ENCODE results near the gene CCDC190. TPM values are rescaled to one million over a fixed set of nuclear protein-coding genes. Genes with fewer than 3 reads are reported as not detected.

The CCDC190 gene
- total RNA-seq (0.26 TPM), polyA plus RNA-seq (0.04 TPM)

- no peak for DNase-seq (ENCODE audit: extremely low spot score)
- H3K36me3 ChIP-seq (ENCODE audit: insufficient read depth) = no peaks in the 10 kb centered on the region
- H3K27ac ChIP-seq (ENCODE audit: low read depth) = no peak within 1 kb of the TSS
- WGBS = 29% methylated on average over 4 of the region's 4 CpGs
- no peaks in the 10 kb centered on the region for H3K4me1 ChIP-seq (ENCODE audit: insufficient read depth)
- no peak within 1 kb of the TSS for H3K4me3 ChIP-seq (ENCODE audit: low read depth, low read length)
These were observed at the start of gene CCDC190 for GRCh38 chr1:162861101-162861500. Gene CCDC190 (minus strand): TSS chr1:162861175. CDS start chr1:162859646, 1,529 bp downstream.

- no peaks in the 10 kb centered on the region for H3K36me3 ChIP-seq (ENCODE audit: insufficient read depth)
- no peak overlapping the region for H3K4me3 ChIP-seq (ENCODE audit: low read depth, low read length)
- H3K4me1 ChIP-seq (ENCODE audit: insufficient read depth) = no peaks in the 10 kb centered on the region
- 95% methylated on average over 2 of the region's 2 CpGs for WGBS
- no peak for DNase-seq (ENCODE audit: extremely low spot score)
- H3K27ac ChIP-seq (ENCODE audit: low read depth) = no peak overlapping the region
These were observed 49.2 kb upstream of the CCDC190 start for GRCh38 chr1:162910161-162910560.

- no peak overlapping the region for H3K27ac ChIP-seq (ENCODE audit: low read depth)
- H3K36me3 ChIP-seq (ENCODE audit: insufficient read depth) = no peaks in the 10 kb centered on the region
- H3K4me1 ChIP-seq (ENCODE audit: insufficient read depth) = no peaks in the 10 kb centered on the region
- 54% methylated on average over 2 of the region's 2 CpGs for WGBS
- H3K4me3 ChIP-seq (ENCODE audit: low read depth, low read length) = no peak overlapping the region
- no peak for DNase-seq (ENCODE audit: extremely low spot score)
These were observed 47.8 kb upstream of the CCDC190 start for GRCh38 chr1:162908780-162909179.

DNA sequence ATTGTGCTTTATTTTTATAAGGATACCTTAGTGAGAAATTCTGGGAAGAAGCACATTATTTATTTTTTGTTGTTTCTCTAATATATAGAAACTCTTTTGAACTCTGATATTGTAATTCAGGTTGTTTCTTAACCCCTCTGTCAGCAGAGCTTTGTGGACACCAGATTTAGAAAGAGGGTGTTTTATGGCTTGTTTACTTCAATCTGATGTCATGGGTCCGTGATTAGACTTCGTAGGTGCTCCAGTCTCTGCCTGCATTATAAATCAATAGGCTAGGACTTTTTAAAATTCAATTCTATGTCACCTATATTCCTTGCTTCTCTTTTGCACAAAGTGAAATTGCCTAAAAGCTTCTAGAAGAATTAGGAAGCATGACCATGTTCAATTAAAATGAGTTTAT, 47.3 kb upstream of the CCDC190 start:
- 44% methylated on average over 2 of the region's 2 CpGs for WGBS
- Histone ChIP-seq H3K4me1 (ENCODE audit: insufficient read depth) (no peaks in the 10 kb centered on the region), H3K27ac (ENCODE audit: low read depth) (no peak overlapping the region), H3K36me3 (ENCODE audit: insufficient read depth) (no peaks in the 10 kb centered on the region), H3K4me3 (ENCODE audit: low read depth, low read length) (no peak overlapping the region)
- DNase-seq (ENCODE audit: extremely low spot score) = no peak

- 72% methylated on average over 2 of the region's 2 CpGs for WGBS
- no peaks in the 10 kb centered on the region for H3K36me3 ChIP-seq (ENCODE audit: insufficient read depth)
- no peak for DNase-seq (ENCODE audit: extremely low spot score)
- H3K4me1 ChIP-seq (ENCODE audit: insufficient read depth) = no peaks in the 10 kb centered on the region
- no peak overlapping the region for H3K27ac ChIP-seq (ENCODE audit: low read depth)
- no peak overlapping the region for H3K4me3 ChIP-seq (ENCODE audit: low read depth, low read length)
These were observed 45.5 kb upstream of the CCDC190 start for GRCh38 chr1:162906485-162906884.

DNA sequence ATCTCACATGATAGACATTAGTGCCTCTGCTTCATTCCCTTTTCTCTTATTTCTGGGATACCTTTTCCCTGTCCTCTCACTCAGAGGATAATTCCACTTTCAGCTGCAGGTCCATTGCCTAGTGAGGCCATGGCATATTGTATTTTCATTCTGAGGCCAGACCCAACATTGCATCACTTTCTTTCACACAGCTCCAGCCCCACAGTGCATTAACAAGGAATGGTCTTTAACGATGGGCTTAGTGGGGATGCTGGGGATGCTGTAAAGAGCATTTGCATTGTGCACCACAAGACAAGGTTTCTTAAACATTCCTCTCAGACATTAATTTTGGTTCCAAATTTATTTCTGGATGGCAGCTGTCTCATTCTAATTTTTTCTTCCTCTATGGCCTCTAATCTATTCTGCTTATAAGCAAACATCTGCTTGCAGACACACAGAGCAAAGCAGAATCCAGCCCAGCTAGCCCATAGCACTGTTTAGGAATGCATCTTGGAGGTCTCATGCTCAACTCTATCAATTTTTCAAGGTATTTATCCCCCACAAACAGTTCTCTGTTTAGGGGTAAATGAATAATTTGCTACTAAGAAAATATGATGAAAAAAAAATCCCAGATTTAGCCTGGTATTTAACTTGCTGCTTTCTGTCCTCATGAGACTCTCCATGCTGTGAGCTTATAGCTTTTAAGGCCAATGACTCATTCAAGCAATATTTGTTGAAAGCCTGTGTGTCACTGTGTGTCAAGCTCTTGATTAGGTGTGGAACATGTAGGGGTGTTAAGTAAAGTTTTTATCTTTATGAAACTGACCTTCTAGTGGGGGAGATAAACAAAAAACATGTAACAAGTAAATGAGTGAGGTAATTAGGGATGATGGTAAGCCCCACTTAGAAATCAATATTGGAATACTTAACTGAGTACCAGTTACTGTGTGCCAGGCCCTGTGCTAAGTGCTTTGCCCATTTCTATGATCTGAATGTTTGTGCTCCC, 44.5 kb upstream of the CCDC190 start:
- Histone ChIP-seq H3K36me3 (ENCODE audit: insufficient read depth) (no peaks in the 10 kb centered on the region), H3K27ac (ENCODE audit: low read depth) (no peak overlapping the region), H3K4me1 (ENCODE audit: insufficient read depth) (no peaks in the 10 kb centered on the region), H3K4me3 (ENCODE audit: low read depth, low read length) (no peak overlapping the region)
- DNase-seq (ENCODE audit: extremely low spot score) = no peak
- WGBS = 56% methylated on average over 1 of the region's 1 CpG

DNA sequence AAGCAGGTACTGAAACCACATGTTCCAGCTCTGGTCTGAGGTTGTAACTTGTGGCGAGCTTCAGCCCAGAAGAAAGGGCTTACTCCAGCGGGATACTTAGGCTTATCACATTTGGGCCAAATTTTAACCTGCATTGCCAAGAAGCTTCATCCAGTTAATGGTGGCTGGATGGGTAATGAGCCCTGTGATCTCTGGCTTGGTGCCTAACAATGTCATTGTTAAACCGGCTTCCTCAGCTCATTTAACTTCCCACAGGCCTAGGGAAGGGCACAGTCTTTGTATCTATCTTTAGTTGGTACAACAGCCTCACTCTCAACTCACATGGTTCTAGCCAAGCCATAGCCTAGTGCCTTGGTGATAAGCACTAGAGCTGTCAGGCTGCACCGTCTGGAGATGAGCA, 43.6 kb upstream of the CCDC190 start:
- no peak for DNase-seq (ENCODE audit: extremely low spot score)
- WGBS = 73% methylated on average over 4 of the region's 4 CpGs
- no peaks in the 10 kb centered on the region for H3K4me1 ChIP-seq (ENCODE audit: insufficient read depth)
- H3K4me3 ChIP-seq (ENCODE audit: low read depth, low read length) = no peak overlapping the region
- no peak overlapping the region for H3K27ac ChIP-seq (ENCODE audit: low read depth)
- no peaks in the 10 kb centered on the region for H3K36me3 ChIP-seq (ENCODE audit: insufficient read depth)

GRCh38 chr1:162904023-162904422, 43.0 kb upstream of the CCDC190 start:
- Histone ChIP-seq H3K4me3 (ENCODE audit: low read depth, low read length) (no peak overlapping the region), H3K4me1 (ENCODE audit: insufficient read depth) (no peaks in the 10 kb centered on the region), H3K36me3 (ENCODE audit: insufficient read depth) (no peaks in the 10 kb centered on the region), H3K27ac (ENCODE audit: low read depth) (no peak overlapping the region)
- DNase-seq (ENCODE audit: extremely low spot score) = no peak
- WGBS = 93% methylated on average over 3 of the region's 3 CpGs

GRCh38 chr1:162903246-162903645, 42.3 kb upstream of the CCDC190 start:
- no peaks in the 10 kb centered on the region for H3K4me1 ChIP-seq (ENCODE audit: insufficient read depth)
- no peak overlapping the region for H3K4me3 ChIP-seq (ENCODE audit: low read depth, low read length)
- WGBS = 92% methylated on average over 4 of the region's 4 CpGs
- DNase-seq (ENCODE audit: extremely low spot score) = no peak
- no peak overlapping the region for H3K27ac ChIP-seq (ENCODE audit: low read depth)
- H3K36me3 ChIP-seq (ENCODE audit: insufficient read depth) = no peaks in the 10 kb centered on the region

DNA sequence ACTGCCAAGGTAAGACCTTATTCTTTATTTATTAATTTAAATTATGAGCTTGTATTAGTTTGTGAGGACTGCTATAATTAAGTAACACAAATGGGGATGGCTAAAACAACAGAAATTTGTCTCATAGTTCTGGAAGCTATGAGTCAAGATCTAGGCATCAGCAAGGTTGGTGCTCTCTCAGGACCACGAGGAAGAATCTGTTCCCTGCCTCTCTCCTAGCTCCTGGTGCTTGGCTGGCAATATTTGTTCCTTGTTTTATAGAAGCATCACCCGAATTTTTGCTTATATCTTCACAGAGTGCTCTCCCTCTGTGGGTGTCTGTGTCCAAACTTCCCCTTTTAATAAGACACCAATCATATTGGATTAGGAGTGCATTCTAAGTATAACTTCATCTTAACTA, 41.4 kb upstream of the CCDC190 start:
- no peaks in the 10 kb centered on the region for H3K4me1 ChIP-seq (ENCODE audit: insufficient read depth)
- no peak overlapping the region for H3K4me3 ChIP-seq (ENCODE audit: low read depth, low read length)
- H3K36me3 ChIP-seq (ENCODE audit: insufficient read depth) = no peaks in the 10 kb centered on the region
- DNase-seq (ENCODE audit: extremely low spot score) = no peak
- WGBS = 69% methylated on average over 2 of the region's 2 CpGs
- no peak overlapping the region for H3K27ac ChIP-seq (ENCODE audit: low read depth)

GRCh38 chr1:162901243-162901642, 40.3 kb upstream of the CCDC190 start:
- Histone ChIP-seq H3K4me1 (ENCODE audit: insufficient read depth) (no peaks in the 10 kb centered on the region), H3K36me3 (ENCODE audit: insufficient read depth) (no peaks in the 10 kb centered on the region), H3K27ac (ENCODE audit: low read depth) (no peak overlapping the region), H3K4me3 (ENCODE audit: low read depth, low read length) (no peak overlapping the region)
- no peak for DNase-seq (ENCODE audit: extremely low spot score)
- WGBS = 83% methylated on average over 1 of the region's 1 CpG

GRCh38 chr1:162899422-162900146, 38.6 kb upstream of the CCDC190 start:
- 59% methylated on average over 5 of the region's 5 CpGs for WGBS
- no peak for DNase-seq (ENCODE audit: extremely low spot score)
- H3K4me3 ChIP-seq (ENCODE audit: low read depth, low read length) = no peak overlapping the region

GRCh38 chr1:162893612-162893908, 32.6 kb upstream of the CCDC190 start:
- H3K36me3 ChIP-seq (ENCODE audit: insufficient read depth) = no peaks in the 10 kb centered on the region
- H3K4me3 ChIP-seq (ENCODE audit: low read depth, low read length) = no peak overlapping the region
- no peak for DNase-seq (ENCODE audit: extremely low spot score)
- no peak overlapping the region for H3K27ac ChIP-seq (ENCODE audit: low read depth)
- peaks cover 1% of the 10 kb centered on the region for H3K4me1 ChIP-seq (ENCODE audit: insufficient read depth)

More at GRCh38 chr1:162899422-162900146, 38.6 kb upstream of the CCDC190 start:
- no peak overlapping the region for H3K27ac ChIP-seq (ENCODE audit: low read depth)
- no peaks in the 10 kb centered on the region for H3K4me1 ChIP-seq (ENCODE audit: insufficient read depth)
- H3K36me3 ChIP-seq (ENCODE audit: insufficient read depth) = no peaks in the 10 kb centered on the region

Measured in urinary bladder (tissue), 4 donors.